DMS114 treated with DMSO at 0.1 percent for 48 hours (cell line): ENCODE results near the gene STK16.
"Not testable (repeated sequence)": the region's sequence is repeated elsewhere in the genome, so short reads cannot be mapped to it uniquely, and the experiment has no call there.

Source experiments
- DNase-seq: peaks from one replicate; lab custom pipeline; 2025; ENCODE audit not compliant: unreplicated experiment; lab: John Stamatoyannopoulos, UW

Gene STK16

DNA sequence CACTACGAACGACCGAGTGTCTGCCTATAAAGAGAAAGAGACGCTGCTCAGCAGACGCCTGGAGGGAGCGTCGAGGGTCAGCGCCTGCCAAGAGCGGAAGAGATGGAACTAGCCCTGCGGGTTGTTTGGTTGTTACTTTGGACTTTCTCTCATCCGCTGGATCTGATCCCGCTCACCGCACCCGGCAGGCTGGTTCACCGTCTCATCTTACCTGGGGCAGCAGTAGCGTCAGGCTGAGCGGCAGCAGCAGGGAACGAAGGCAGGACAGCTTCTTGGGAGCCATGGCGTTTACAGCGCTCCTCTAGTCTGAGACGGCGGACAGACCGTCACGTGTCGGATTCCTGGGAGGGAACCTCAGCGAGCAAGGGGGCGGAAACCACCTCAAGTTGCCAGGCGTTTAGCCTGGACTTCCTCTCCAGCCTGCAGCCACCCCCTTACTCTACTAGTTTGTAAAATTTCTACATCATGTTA lies 2.0 kb upstream of the STK16 start:
- no peak for DNase-seq

- DNase-seq: no peak
These were observed 511 bp upstream of the STK16 start for GRCh38 chr2:219244789-219245147.

- DNase-seq: no peak
These were observed 586 bp downstream of the STK16 start for GRCh38 chr2:219245899-219246230.

- DNase-seq: no peak
These were observed 1.3 kb downstream of the STK16 start for GRCh38 chr2:219246559-219246958.

DNA sequence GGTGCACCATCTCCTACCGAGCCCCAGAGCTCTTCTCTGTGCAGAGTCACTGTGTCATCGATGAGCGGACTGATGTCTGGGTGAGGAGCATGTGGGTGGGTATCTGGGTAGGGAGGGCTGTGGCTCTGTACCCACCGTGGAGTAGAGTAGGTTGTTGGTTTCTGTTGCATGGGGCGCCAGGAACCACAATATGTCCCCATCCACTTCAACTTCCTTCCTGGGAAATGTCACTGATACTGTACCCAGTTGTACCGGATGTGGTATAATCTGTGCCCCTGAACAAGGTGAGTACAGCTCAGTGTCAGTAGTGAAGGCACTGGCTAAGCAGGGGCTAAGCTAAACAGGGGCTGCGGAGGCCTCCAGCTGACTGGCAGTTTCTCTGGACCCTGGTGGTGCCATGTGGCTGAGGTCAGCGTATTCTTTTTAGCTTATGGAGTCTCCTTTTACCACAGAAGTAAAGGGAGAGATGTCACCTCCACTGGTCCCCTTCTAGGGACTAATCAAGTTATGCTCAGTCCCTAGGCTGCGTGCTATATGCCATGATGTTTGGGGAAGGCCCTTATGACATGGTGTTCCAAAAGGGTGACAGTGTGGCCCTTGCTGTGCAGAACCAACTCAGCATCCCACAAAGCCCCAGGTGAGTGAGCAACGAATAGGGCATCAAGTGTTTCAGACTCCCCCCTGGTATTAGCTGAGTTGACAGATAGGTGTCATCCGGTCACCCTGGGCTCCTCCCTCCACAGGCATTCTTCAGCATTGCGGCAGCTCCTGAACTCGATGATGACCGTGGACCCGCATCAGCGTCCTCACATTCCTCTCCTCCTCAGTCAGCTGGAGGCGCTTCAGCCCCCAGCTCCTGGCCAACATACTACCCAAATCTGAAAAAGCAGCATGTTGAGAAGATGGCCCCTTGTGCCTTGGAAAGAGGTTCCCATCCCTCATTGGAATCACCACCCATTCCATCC lies 2.7 kb downstream of the STK16 start:
- DNase-seq: no peak

GRCh38 chr2:219248845-219249202 lies 3.5 kb downstream of the STK16 start:
- no peak for DNase-seq

DNA sequence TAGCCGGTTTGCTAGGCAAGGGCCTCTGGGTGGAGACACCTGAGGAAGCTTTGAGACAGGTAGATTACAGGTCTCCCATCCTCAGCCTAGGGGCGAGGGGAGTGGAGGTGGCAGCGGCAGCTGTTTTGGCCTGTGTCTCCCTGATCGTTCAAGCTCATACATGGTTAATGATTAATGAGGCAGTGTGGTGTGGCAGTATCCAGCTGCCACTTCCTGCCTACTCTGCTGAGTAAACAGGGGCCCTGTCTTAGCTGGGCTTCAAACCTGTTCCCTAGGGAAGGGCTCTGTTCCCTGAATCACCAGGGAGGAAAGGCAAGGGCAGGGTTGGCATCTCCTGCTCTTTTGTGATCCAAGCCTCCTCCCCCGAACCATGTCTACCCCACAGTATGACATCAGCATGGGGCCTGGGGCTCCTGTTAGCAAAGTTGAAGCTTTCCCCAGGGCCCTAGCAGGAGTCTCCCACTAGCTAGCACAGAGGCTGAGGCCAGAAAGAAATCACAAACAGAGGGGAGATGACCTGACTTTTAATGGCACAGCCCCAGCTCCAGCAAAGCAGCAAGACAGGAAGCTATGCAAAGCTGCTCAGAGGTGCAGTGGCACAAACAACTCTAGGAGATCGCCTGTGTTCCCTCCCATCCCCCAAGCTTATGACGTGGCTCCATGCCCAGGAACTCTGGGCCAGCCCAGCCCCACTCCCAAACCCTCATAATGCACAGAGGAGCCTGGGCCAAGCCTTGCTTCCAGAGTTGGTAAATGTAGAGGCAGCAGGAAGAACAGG lies 4.1 kb downstream of the STK16 start:
- no peak for DNase-seq

DNA sequence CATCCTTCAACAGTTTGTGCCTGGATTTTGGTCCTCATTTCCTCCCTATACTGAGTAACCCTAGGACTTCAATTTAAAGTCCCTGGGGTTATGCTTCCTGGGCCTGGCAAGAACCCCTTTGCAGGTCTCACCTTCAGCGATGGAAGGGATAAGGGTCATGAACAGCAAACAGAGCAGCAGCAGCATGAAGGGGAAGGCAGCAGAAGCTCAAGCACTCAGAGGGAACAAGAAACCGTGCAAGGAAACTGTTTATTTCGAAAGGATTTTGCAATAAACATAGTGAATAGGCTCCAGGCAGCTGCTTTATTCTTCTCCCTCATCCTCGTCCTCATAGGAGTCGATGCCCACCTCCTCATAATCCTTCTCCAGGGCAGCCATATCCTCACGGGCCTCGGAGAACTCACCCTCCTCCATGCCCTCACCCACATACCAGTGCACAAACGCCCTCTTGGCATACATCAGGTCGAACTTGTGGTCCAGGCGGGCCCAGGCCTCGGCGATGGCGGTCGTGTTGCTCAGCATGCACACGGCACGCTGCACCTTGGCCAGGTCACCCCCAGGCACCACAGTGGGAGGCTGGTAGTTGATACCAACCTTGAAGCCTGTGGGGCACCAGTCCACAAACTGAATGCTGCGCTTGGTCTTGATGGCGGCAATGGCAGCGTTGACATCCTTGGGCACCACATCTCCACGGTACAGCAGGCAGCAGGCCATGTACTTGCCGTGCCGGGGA lies 4.9 kb downstream of the STK16 start:
- DNase-seq: no peak

DNA sequence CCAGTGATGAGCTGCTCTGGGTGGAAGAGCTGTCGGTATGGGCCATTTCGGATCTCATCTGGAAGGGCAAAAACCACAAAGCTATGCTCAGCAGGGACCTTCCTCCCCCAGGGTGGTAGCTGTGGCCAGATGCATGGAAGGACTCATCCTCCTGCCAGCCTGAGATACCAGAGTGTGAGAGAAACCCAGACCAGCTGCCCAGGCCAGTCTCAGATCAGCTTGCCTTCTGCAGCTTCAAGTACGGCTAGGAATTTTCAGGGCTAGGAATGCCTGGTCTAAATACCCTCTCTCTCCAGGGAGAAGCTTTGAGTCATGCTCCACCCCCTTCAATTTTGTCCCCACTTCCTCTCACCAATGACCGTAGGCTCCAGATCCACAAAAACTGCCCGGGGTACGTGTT lies 6.4 kb downstream of the STK16 start:
- DNase-seq: no peak

- DNase-seq: no peak
These were observed 6.8 kb downstream of the STK16 start for GRCh38 chr2:219252084-219252483.

- no peak for DNase-seq
These were observed 7.3 kb downstream of the STK16 start for GRCh38 chr2:219252570-219252899.

GRCh38 chr2:219252900-219253752 lies 7.8 kb downstream of the STK16 start, which contains the start of gene TUBA4B:
Gene TUBA4B (plus strand): TSS chr2:219253243. CDS start chr2:219253408, 165 bp downstream.
- no peak for DNase-seq

GRCh38 chr2:219253753-219254589 lies 8.7 kb downstream of the STK16 start, which contains the start of gene TUBA4A:
Gene TUBA4A (minus strand): TSS chr2:219253918. CDS start chr2:219253858, 60 bp downstream.
- no peak for DNase-seq

DNA sequence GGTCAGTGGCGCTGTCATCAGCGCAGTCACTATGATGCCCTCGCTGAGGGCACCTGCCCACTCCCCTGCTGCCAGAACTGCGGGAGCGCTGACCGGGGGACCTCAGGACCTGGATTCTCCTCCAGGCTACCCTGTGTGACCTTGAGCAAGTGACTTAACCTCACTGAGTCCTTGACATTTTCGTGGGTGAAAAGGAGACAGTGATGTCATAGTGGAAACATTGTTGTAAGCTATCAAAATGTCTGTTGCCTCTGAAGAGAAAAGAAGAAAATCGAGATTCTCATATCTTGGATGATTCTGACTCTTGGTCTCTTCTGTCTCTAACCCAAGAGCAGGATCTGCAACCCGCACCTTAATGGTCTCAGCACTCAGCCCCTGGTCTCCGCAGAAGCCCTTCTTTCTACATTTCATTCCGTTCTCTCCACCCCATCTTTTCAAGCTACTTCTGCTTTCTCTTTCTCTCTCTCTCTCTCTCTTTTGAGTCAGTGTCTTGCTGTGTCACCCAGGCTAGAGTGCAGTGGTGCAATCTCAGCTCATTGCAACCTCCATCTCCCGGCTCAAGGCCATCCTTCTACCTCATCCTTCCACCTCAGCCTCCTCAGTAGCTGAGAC lies 9.4 kb downstream of the STK16 start:
- no peak for DNase-seq

DNA sequence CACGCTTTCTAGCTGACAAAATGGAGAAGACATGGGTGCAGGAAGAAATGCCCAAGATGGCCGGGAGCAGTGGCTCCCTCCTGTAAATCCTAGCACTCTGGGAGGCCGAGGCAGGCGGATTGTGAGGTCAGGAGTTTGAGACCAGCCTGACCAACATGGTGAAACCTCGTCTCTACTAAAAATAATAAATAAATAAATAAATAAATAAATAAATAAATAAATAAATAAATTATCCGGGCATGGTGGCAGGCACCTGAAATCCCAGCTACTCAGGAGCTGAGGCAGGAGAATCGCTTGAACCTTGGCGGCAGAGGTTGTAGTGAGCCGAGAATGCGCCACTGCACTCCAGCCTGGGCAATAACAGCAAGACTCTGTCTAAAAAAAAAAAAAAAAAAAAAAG lies 13.7 kb downstream of the STK16 start:
- DNase-seq: not testable (repeated sequence)

DNA sequence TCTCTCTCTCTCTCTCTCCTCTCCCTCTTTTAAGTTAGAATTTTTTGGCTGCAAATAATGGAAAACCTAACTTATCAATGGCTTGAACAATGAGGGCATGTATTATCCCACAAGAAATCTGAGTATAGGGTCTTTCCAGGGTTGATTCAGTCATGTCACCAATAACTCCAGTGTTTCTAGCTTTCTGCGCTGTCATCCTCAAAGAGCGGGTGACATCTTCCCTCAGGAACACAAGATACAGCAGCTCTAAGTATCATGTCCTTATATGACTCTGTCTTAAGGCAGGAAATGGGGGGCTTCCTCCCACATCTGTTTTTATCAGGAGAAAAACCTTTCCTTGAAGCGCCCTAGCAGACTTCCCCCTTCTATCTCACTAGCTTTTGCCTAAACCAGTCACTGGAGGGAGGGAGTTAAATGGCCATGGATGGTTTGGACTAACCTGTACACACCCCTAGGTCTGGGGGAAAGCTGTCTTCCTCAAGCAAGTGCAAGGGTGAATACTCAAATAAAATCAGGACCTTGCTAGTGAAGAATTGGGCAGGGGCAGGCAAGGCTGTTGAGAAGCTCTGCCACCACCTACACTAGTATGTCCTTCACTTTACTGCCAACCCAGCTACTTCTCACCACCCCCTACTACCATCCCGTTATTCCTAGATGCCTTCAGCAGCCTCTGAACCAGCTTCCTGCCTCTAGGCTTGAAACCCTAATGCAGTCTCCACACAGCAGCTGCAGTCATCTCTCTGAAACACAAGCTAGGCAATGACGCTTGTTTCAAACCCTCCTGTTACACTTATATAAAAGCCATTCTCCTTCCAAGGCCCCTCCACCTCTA lies 16.0 kb downstream of the STK16 start:
- no peak for DNase-seq

GRCh38 chr2:219266232-219266631 lies 21.0 kb downstream of the STK16 start:
- no peak for DNase-seq

DNA sequence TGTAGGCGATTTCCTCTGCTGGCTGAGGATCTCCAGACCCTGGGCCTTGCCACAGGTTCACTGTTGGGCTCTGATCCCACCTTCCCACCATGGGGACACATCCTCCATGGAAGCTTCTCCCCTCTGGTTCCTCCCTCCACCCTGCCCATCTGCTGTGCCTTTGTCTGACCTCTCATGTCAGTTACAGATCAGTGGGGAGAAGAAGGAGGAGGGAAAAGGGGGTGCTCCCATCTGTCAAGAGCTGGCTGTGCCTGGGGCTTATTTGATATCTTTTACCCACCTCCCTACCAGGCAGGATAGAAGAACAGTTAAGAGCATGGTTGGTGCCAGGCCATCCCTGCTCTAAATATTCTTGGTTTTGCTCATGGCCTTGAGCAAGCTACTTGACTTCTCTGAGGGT lies 21.6 kb downstream of the STK16 start:
- no peak for DNase-seq
